HG03520 (cell line): Measurements from ENCODE around the gene FBRSL1.

Experiments used
- ATAC-seq: cut with Tn5 transposase; IDR thresholded peaks from one replicate; pipeline ENCODE4 v1.9.1; 2021; ENCODE audit warnings: mild to moderate bottlenecking, moderate library complexity; ENCODE audit not compliant: unreplicated experiment

Gene FBRSL1

GRCh38 chr12:132508860-132509732, 19.1 kb downstream of the FBRSL1 start:
- ATAC-seq: no peak

GRCh38 chr12:132510111-132510724, 20.3 kb downstream of the FBRSL1 start:
- ATAC-seq: no peak

GRCh38 chr12:132510746-132511477, 21.0 kb downstream of the FBRSL1 start:
- ATAC-seq: no peak

- ATAC-seq: no peak
Observed at GRCh38 chr12:132511516-132512196, 21.7 kb downstream of the FBRSL1 start.

GRCh38 chr12:132512197-132513069, 22.5 kb downstream of the FBRSL1 start:
- no peak for ATAC-seq

GRCh38 chr12:132513070-132513398, 23.1 kb downstream of the FBRSL1 start:
- no peak for ATAC-seq

- no peak for ATAC-seq
Observed at GRCh38 chr12:132513458-132514135, 23.6 kb downstream of the FBRSL1 start.

- ATAC-seq: no peak
Observed at GRCh38 chr12:132514216-132514820, 24.4 kb downstream of the FBRSL1 start.

- ATAC-seq: no peak
Observed at GRCh38 chr12:132514838-132515237, 24.9 kb downstream of the FBRSL1 start.

GRCh38 chr12:132516095-132517012, 26.4 kb downstream of the FBRSL1 start:
- no peak for ATAC-seq

- no peak for ATAC-seq
Observed at GRCh38 chr12:132517013-132517739, 27.2 kb downstream of the FBRSL1 start.

- ATAC-seq: no peak
Observed at GRCh38 chr12:132517740-132518100, 27.8 kb downstream of the FBRSL1 start.

GRCh38 chr12:132518354-132518992, 28.5 kb downstream of the FBRSL1 start:
- ATAC-seq: no peak

- ATAC-seq: no peak
Observed at GRCh38 chr12:132520421-132521199, 30.7 kb downstream of the FBRSL1 start.

GRCh38 chr12:132521200-132521580, 31.2 kb downstream of the FBRSL1 start:
- ATAC-seq: no peak

- ATAC-seq: no peak
Observed at GRCh38 chr12:132521712-132522292, 31.9 kb downstream of the FBRSL1 start.
